Urothelium cell line (cell line): ENCODE results near the gene NAV2.

Experiments
- DNase-seq: peaks from one replicate; pipeline ENCODE4 v3.0.0; 2011; ENCODE audit warnings: low spot score, mixed read lengths
- FAIRE-seq: peaks from 2 replicates; lab custom pipeline; 2011; peaks lifted over from hg19 to GRCh38; lab: Jason Lieb, UNC

Gene NAV2

DNA sequence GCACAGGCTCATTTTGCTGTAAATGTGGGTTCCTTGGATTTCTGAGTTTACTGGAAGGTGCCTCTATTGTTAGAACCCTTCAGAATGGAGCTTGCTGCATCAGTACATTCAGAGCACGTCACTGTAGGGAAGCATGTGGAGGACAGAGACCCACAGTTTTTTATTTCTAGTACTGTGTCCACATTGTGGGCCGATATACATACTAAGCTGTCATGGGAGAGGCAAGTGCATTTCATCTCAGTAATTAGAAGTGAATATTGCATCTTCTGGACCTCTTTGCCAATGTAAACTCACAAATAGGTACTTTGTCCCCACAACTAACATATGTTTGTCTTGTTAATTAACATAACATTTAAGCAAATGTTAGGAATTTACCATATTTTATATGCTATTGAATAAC, 139.7 kb downstream of the NAV2 start:
- DNase-seq = no peak
- FAIRE-seq = no peak

- no peak for DNase-seq
- FAIRE-seq = no peak
These were observed 140.4 kb downstream of the NAV2 start for GRCh38 chr11:19853016-19853415.

GRCh38 chr11:19853920-19854319, 141.3 kb downstream of the NAV2 start:
- FAIRE-seq = no peak
- DNase-seq = peak; percentile 10

DNA sequence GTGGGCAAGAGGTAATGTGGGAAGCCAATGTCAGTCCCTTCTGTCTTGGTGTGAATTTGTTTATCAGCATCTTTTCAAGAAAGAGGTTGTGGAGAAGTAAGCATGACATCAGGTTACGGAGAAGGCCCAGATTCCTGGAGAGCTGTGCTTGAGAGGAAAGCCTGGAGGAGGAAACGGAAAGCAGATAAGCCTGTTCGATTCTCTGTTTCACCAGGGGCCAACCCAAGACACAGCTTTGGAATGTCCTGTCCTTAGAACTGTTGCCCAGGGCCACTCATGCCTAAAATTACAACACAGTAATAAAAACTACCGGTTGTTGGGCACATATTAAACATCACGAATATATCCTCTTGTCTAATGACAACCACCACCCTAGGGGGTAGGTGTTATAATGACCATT, 148.5 kb downstream of the NAV2 start:
- DNase-seq (no peak), FAIRE-seq (no peak)

DNA sequence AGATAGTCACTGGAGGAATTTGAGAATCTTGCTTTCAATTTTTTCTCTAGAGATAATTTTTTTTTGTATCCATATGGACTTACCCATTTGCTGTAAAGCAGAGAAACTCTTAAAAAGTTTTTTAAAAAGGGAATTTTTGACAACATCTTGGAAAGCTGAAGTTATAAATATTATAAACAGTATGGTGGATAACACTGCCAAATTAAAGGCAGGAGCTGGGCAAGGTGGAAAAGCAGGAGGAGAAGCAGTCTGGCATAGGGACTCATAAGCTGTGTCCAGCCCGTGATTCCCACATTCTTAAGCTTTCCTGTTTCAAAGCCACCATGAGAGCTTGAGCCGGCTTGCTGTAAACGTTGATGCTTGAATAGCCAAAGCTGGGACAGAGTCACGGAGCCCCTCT, 149.5 kb downstream of the NAV2 start:
- no peak for FAIRE-seq
- DNase-seq = no peak

DNA sequence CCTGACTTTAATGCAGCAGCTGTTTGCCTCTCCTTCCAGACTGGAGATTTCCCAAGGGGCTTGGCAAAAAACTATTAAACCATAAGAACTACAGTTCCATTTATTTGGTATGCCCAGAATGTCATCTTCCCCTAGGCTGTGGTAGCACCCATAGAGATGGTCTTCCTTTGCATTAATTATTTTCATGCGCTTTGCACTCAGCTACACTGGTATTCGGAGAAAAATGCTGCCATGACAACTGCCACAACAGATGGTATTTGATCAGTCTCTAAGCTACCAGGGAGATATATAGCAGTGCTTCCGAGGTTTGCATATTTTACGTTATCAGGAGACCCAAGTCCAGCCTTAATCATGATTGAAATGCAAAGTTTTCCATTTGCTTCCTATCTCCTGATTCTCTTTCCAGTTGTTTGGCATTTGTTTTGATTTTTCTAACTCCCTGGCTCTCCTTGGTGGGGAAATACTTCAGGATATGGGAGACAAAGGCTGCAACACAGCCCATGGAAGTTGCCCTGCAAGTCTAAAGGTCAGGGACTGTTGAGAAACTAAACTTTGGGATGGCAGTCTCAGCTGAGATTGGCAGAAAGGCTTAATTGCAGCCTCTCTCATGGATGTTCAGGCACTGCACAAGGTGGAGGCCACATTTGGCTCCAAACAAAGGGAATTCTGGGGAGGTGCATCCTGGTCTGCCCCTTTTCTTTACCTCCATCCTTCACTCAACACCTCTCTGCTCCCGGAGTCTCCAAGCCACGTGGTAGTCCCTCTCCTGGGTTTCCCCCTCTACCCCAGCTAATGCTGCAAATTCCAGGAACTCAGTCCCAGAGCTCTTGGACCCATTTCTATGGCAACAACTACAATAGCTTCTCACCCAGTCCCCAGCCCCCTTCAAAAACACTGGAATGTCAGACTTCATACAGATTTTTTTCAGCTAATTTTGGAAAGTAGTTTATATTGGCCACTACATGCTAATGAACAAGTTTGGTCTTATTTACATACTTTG, 151.8 kb downstream of the NAV2 start:
- FAIRE-seq (no peak), DNase-seq (no peak)

DNA sequence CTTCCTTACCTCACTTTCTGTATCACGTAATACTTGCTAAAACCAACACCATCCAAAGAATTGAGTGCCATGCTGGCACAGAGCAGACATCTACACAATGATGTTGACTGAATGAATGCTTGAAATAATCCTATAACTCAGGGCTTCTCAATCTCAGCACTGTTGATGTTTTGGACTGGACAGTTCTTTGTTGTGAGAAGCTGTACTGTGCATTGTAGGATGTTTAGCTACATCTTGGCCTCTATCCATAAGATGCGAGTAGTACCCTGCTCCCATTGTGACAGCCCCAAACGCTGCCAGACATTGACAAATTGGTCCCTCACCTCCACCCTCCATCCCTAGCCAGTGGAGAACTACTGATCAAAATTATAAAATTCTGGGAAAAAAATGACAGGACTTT, 153.4 kb downstream of the NAV2 start:
- no peak for FAIRE-seq
- DNase-seq = no peak

- DNase-seq = no peak
- FAIRE-seq = no peak
These were observed 153.9 kb downstream of the NAV2 start for GRCh38 chr11:19866521-19866920.

DNA sequence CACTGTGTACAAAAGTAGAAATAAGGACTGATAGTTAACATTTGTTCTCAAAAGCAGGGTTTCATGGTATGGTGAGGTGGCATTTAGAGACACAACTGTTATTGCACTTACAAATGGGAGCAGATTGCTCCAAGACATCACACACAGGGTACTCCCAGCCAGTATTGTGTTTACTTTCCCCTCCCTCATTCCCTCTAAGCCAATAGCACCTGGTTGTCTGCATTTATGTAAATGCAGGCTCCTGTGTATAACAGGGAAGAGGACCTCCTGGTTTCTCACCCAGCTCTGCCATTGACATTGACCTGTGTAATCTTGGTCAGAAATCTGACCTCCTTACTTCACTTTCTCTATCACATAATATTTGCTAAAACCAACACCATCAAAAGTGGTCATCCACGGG, 154.4 kb downstream of the NAV2 start:
- no peak for FAIRE-seq
- DNase-seq = no peak

DNA sequence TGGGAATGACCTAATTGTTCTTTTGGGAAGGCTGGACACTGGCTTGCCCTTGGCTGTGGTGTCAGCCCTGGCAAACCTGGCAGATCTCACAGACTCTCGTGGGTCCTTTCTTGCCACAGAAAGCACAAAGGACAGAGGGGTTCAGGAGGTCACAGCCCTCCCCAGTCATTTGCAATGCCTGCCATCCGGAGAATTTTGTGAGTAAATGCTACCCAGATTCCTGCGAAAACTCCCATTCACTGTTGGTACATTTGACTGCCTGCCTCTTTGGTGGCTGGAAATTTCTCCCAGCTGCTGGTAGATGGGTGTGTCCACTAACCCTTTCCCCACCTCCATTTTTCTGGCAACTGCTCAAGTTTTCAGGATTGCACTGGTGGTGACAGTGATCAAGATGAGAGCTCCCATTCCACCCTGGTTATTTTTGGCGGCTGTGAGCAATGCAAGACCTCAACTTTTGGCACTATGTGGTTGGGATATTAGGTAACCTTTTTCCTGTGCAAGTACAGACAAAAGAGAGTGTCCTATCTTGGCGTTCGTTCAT, 155.7 kb downstream of the NAV2 start:
- FAIRE-seq (no peak), DNase-seq (peak; percentile 76)

GRCh38 chr11:19868871-19869270, 156.2 kb downstream of the NAV2 start:
- FAIRE-seq (no peak), DNase-seq (peak; percentile 19)

DNA sequence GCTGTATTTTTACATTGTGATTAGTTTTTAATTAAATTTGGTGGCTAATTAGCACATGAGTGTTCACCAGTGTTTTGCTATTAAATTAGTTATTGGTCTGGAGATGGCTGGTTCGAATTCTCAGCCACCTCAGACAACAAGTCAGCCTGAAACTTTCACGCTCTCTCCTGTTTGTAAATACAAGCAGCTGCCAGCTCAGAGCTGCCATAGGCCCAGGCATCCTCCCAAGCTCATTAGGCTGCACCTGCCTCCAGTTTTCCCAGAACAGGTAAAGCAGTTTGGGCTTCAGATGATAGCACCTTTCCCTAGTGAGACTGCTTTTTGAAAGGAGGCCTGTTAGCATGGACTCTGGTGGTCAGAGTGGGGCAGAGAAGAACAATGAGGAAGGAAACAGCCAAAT, 156.8 kb downstream of the NAV2 start:
- FAIRE-seq (no peak), DNase-seq (no peak)

DNA sequence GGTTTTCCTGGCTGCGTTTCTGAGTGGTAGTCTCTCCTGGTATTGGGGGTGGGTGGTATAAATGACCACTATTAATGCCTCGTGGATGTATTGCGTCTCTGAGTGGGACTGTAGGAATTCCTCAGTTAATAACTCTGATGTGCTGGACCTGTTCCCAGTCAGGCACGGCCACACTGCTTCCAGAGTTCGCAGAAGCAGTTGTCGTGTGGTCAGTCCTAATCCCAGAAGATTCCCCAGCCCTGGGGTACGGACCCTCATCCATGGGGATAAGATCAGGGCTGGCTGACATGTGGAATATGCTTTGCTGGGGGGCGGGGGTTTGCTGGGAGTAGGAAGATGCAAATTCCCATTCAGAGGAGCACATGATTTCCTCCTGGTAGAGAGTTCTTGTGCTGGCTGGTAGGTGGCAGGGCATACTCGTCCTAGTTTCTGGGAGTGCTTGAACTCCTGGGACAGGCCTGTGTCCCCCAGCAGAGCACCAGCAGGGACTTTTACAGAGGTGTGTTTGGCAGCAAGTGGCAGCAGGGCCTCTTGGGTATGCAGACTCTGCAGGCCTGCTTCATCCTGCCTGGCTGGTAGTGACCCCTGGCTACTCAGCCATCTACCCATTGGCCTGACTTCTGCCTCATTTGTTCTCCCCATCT, 157.4 kb downstream of the NAV2 start:
- FAIRE-seq (peak; percentile 13), DNase-seq (no peak)

GRCh38 chr11:19871531-19871930, 158.9 kb downstream of the NAV2 start:
- no peak for DNase-seq
- no peak for FAIRE-seq

DNA sequence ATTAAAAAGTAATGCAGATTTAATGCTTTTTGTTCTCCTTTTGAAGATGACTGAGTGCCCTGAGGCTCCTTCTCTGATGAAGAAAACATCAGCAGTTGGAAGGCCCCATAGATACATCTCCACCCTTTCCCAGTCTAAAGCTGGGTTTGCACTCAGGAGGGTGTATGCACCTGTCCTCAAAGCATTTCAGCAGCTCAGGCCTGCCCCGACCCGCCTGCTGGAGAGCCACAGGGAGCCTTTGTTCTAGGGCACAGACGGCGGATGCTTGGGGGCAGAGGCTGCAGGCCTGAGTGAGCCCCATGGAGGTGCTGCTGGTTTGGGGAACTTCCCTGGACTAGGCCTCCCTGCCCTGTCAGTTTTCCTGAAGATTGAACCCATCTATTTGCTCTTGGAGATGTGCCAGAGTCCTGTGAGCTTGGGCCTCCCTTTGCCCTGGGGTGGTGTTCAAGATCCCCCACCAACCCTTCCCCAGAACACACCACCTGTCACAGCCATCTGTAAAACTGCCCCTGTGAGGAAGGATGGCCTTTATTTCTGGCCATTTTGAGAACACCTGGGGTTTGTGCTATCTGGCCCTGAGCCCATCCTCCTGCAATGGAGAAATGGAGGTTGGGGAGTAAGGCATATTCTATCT, 160.0 kb downstream of the NAV2 start:
- no peak for FAIRE-seq
- DNase-seq = no peak

DNA sequence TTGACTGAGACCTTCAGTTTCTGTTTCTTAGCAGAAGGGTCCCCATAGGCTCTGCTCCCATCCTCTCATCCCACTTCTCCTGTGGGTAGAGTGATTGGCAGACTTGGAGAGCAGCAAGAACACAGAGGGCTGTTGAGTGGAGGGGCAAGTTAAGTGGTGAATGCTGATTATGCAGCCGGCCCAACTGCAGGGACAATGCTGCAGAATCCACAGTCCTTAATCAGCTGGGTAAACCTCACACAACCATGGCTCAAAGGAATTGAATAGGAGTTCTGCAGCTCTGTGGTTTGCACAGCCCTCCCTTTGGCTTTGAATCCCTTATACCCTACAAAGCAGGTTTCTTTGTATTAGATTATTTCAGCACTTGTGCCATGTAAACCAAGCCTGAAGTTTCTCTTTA, 161.1 kb downstream of the NAV2 start:
- DNase-seq (no peak), FAIRE-seq (no peak)

GRCh38 chr11:19874266-19874665, 161.6 kb downstream of the NAV2 start:
- DNase-seq (no peak), FAIRE-seq (no peak)

DNA sequence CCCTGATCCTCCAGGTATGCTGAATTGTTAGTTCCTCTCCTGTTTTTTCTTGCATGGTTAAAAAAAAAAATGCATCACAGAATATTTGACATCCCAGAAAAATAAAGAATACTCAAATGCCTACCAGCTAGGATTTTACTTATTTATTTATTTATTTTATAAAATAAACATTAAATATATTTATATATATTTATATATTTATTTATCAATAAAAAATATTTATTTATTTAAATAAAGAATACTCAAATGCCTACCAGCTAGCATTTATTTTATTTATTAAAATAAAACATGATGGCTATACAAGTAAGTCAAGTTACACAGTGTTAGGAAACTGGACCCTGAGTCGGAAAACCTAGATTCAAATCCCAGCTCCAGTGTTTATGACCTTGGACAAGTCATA, 164.1 kb downstream of the NAV2 start:
- FAIRE-seq (no peak), DNase-seq (no peak)

DNA sequence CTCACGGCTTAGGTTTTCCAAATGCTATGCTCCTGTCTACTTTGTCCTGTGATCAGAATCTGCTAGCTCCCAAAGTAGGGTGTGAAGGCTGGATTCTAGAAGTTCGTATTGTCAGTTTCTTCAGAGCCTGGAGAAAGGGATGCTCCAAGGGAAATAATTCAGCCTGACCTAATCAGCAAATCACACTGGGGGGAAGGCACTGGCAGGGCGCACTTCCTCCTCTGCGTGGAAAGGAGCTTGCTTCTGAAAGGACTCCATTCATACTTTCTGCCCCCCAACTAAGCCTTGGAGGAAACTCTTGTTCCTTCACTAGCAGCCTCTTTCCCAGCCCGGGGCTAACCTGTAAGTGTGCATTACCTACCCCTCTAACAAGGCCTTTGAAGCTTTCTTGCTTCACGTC, 165.9 kb downstream of the NAV2 start:
- FAIRE-seq = no peak

GRCh38 chr11:19879307-19880087, 166.9 kb downstream of the NAV2 start:
- FAIRE-seq (no peak), DNase-seq (no peak)

More for the DNA sequence above, 165.9 kb downstream of the NAV2 start:
- DNase-seq = no peak

- FAIRE-seq = no peak
- DNase-seq = no peak
These were observed 167.4 kb downstream of the NAV2 start for GRCh38 chr11:19880088-19880345.
